HG03520 (cell line): ENCODE results near the gene CAMTA1.

Experiments
- ATAC-seq: cut with Tn5 transposase; IDR thresholded peaks from one replicate; pipeline ENCODE4 v1.9.1; 2021; ENCODE audit warnings: mild to moderate bottlenecking, moderate library complexity; ENCODE audit not compliant: unreplicated experiment

The CAMTA1 gene

DNA sequence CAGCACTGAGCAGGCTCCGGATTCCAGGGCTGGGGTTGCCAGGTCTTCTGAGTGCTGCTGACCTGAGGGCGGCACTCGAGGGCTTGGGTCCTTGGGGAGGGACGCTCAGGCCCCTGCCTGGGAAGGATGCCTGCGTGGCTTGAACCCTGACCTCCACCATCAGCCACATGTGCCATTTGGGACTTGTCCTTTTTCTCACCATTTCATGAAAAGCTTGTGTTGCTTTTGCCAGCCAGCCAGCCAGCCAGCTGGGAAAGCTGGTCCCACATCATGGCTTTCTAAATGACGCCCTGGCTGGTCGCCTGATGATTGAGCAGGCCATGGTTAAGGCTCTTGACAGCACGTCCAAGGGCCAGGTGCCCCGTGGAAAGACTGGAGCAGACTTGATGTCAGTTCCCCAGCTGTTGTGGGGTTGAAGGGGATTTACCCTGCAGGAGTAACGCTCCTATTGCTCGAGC is 168.7 kb downstream of the CAMTA1 start:
- no peak for ATAC-seq

DNA sequence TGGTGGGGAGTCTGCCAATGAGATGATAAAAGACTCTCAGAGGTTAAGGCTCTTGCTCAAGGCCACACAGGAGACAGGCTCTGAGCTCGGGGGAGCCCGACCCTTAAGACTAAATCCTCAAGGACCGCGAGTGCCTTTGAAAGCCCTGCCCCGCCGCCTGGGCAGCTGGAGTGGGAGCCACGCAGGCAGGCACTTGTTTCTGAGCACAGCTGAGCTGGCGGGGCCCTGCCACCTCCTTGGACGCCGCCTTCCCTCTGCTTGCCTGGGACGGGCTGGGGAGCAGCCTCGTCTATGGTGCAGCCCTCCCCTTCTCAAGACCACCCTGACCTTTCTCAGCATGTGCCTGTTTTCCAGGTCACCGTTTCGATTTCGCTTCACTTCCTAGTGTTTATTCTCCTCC is 169.3 kb downstream of the CAMTA1 start:
- no peak for ATAC-seq

DNA sequence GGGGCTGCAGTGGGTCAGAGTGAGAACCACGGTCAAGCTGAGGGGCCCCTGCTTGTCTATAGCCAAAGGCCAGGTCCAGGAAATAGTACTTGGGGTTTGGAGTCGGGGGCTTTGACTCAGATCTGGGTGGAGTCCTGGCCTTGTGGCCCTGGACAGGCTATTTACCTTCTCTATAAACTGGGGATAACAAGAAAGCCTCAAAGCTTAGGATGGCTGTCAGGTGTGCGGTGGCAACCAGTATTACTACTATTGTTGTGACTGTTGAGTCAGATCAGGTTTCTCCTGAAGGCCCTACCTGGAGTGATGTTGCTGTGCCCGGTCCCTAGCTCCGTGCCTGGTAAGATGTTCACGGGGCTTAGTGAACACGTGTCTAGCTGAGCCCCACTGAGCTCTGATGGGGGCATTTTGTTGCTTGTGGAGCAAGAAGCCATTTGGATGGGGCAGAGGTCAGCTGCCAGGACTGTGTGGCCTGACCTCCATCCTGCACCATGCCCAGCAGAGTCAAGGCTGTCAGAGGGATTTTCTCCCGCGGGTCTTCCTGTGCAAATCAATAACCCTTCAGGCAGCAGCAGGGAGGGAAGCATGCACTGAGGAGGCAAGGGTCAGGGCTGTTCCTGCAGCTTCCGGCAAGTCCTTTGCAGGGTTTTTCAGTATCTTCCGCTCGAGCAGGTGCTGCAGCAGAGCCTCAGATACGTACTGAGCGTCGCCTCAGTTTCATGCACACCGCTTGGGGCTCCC is 170.3 kb downstream of the CAMTA1 start:
- no peak for ATAC-seq

DNA sequence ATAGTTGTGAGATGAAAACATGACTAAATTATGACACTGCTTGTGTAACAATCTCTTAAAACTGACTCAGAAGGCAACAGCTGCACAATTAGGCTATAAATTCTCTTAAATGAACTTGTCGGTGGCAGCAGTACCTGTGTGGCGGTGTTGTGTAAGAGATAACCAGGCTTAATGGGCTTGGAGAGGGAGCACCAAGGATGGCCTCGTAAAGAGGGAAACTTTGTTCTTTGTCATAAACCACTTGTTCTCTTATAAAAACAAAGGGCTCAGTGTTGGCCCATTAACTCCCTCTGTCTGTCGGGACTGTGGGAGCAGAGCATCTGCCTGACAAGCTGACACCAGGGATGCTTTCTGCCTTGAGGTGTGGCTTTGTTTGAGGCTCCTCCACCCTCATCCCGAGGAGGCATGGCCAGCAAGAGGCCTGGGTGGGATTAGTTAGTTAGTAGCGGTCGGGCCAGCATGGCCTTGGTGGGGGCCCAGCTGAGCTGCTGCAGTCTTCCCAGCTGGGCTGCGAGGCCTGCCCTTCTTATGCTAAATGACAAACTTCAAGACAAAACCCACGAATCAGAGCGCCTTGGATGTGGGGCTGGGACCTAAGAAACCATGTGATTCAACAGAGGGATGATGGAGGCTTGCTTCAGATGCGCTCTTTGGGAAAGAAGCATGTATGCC is 171.4 kb downstream of the CAMTA1 start:
- ATAC-seq, result no peak

DNA sequence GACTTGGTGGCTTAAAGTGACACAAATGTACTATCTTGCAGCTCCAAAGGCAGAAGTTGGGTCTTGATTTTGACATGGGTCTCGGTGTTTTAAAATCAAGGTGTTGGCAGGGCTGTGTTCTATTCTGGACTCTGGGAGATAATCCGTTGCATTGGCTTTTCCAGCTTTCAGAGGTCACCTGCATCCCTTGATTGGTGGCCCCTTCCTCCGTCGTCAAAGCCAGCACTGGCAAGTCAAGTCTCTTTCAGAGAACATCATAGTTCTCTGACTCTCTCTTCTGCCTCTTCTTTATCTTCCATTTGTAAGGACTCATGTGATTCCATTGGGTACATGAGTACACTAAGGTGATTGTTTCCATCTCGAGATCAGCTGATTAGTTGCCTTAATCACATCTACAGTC is 172.1 kb downstream of the CAMTA1 start:
- no peak for ATAC-seq

DNA sequence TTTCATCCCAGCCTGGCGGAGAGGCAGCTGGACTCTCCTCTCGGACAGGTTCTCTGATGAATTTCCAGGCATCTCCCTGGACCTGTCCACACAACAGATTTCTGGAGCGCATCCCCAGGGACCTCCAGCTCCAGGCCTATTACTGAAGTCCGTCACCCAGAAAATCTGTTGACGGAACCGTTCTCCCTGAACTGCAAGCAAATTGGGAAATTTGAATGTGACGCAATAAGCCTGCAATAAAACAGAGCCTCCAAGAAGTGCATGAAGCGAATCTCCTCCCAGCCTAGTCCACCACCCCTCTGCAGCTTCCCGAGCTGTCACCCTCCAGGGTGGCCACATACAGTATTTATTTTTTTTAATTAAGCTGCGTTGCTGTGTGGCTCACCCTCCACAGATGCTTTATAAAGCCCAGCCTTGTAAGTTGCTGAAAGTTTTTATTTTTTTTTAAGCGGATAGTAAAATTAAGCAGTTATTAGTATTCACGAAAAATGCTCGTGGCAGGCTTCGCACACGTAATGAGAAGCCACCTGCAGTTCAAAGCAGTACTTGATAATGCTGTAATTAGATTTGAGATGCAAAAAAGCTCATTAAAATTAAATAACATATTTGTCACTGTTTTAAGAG is 173.3 kb downstream of the CAMTA1 start:
- no peak for ATAC-seq

DNA sequence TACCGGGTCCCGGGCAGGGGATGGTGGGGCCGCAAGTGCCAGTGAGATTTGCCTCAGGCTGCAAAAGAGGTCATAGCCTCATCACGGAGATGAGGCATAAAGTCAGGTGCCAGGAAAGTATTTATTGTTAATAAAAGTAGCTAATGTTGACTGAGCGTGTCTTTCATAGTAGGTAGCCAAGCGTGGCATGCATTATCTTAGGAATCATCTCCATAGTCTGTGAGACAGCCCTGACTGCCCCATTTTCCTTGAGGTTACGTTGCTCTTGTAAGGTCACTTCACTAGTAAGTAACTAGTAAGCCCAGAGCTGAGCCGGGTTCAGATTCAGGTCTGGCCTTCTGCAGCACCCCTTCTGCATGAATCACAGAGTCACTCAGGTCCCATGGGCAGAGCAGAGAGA is 174.2 kb downstream of the CAMTA1 start:
- no peak for ATAC-seq

DNA sequence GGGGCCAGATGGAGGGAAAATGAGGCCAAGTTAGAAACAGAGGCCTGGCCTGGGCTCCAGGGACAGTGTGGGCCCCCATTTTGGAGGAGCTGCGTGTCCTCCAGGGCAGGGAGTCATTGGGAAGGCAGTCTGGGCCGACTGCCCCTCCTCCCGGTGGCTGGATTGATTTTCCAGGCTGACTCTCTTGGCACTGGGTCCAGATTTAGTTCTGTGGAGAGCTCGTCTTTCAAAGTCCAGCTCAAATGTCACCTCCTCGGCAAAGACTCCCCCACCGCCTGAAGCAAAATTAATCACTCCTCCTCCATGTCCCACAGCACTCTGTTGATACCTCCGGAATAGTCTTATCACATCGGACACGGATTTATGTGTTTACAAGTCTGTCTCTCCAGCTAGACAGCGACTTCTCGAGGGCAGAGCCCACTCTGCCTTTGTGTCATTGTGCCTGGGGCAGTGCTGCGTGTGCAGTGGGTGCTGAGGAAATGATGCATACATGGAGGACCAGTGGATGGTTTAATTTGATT is 175.1 kb downstream of the CAMTA1 start:
- no peak for ATAC-seq

DNA sequence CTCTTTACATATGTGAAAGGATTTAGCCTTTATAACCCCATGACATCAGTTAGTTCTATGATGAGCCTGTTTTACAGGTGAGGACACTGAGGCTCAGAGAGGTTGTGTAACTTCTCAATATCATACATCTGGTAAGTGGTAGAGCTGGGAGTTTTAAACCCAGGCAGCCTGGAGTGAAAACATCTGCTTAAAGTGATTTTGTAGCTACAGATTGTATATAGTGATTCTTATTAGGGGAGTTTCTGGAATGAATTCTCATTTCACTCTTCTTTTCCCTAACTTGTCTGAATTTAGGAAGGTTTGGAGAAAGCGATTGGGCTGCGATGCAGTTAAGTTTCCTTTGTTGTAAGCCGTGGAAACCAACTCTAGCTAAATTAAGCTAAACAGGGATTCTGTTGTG is 175.6 kb downstream of the CAMTA1 start:
- ATAC-seq, result no peak

DNA sequence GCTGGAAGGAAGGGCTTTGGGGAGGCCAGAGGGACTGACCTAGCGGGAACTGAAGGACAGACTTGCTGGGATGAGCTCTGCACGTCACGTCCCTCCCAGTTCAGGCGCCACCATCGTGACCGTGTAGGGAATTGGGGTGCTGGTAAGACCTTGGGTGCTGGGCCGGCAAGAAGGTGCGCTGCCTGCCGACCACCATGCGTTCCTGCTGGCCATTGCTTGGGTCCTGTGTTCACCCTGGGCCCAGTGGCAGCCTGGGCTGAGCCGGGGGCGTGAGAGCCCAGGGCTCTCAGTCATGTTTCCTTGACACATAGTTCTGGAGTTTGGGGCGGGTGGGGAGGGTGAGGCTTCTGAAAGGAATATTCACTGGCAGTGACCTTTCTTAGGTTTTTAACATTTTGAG is 176.0 kb downstream of the CAMTA1 start:
- ATAC-seq, result no peak

DNA sequence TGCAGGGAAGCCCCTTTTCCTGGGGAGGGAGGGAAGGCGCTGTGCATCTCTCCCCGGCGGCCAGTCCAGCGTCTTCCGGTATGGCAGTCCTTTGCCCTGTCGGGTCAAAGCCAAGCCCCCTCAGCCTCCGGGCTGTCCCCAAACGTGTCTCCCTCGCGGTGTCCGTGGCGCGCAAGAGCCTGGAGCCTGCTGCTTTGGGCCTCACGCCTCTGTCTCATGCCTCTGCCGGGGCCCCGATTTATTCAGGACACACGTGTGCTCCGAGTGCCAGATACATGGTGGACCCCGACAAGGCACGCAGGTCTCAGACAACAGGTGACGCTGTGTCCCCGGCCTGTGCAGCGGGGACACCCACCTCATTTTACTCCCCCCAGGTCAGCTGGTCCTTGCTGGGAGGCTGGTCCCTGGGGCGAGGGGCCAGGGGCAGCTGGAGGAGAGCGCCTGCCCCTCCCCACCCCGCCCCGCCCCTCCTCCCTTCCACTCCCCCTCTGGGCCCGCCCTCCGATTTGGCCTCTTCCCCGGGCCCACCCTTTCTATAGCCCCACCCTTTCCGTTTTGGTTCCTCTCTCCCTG is 176.7 kb downstream of the CAMTA1 start:
- ATAC-seq, result no peak

DNA sequence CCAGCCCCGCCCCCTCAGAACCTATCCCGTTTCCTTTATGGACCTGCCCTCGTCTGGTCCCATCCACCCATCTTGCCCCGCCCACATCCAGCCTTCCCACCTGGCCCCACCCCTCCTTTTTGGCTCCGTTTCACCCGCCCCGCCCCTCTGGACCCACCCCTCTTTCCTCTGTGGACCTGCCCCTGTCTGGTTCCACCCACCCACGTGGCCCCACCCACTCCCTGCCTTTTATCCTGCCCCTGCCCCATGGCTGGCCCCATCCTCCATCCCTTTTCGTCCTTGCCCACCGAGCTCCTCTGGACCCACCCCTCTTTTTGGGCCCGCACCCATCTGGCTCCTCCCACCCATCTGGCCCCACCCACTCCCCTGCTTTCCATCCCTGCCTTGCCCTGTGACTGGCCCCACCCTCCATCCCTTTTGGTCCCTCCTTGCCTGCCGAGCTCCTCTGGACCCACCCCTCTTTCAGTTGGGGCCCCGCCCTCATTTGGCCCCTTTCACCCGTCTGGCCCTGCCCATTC is 177.3 kb downstream of the CAMTA1 start:
- ATAC-seq, result no peak

DNA sequence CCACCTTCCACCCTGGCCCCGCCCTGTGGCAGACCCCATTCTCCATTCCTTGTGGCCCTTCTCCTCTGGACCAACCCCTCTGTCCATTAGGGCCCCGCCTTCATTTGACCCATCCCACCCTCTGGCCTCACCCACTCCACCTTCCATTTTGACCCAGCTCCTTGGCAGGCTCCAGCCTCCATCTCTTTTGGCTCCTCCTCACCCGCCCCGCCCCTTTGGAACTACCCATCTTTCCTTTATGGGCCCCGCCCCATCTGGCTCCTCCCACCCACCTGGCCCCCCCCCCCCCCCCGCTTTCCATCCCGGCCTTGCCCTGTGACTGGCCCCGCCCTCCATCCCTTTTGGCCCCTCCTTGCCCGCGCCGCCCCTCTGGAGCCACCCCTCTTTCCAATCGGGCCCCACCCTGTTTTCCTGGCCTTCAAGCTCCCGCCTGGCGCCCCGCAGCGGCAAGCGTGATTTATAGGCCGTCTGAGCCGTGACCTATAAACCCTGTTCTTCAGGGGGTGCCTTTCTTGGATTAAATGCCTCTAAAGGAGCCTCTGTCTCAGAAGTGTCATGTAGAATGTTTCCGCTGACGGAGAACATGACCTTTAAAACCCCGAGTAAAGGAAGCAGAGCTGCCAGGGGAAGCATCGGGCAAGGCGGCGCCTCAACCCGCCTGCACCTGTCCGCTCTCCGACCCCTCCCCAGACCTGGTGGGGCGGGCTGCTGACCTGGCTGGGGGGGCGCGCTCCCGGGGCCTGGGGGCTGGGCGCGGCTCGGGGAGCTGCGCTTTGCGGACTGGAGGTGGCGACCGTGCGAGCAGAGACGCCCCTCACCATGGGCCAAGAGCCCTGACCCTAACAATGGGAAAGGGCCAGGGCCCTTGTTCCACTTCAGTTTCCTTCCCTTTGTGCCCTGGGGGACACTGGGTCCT is 178.0 kb downstream of the CAMTA1 start:
- no peak for ATAC-seq

DNA sequence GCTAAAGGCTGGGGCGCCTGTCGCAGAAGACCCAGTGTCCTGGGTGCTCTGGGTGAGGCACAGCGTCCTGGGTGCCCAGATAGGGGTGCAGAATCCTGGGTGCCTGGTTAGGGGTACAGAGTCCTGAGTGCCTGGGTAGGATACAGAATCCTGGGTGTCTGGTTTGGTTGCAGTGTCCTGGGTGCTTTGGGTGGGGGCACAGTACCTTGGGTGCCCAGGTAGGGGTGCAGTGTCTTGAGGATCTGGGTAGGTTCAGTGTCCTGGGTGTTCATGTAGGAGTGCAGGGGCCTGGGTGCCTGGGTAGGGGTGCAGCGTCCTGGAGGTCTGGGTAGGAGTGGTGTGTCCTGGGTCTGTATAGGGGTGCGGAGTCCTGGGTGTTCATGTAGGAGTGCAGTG is 178.7 kb downstream of the CAMTA1 start:
- no peak for ATAC-seq

DNA sequence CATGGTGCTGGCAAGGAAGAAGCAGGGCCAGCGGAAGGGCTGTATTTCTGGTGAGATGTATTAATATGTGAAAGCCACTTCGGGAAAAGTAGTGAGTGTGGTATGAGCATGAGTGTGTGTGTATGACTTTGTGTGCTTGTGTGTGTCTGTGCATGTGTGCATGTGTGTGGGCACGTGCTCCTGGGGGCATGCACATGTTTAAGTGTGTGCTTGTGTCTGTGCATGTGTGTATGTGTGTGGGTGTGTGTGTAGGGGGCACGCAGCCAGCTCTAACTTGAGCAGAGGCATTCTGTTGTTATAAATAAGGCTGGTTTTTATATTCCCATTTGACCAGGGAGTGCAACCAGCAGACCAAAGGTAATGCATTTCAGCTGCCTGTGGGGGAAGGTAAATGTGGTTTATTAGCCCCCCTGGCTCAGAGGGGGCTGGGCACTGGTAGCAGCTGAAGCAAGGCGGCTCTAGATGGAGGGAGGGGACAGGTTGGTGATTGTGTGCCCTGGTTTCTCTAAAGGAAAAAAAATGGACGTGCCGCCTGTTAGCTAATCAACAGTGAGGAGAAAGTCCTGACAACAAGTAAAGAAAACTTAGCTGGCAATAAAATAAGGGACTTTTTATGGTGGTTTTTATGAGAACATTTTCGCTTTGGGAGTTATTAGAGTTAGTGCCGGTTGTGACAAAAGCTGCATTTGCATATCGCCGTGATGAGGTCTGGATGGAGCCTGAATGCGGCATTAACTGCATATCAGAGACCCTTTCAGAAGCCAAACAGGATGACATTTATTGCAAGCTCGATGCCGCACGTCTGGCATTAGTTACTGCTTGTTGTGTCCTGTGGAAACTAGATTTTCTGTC is 180.1 kb downstream of the CAMTA1 start:
- no peak for ATAC-seq

DNA sequence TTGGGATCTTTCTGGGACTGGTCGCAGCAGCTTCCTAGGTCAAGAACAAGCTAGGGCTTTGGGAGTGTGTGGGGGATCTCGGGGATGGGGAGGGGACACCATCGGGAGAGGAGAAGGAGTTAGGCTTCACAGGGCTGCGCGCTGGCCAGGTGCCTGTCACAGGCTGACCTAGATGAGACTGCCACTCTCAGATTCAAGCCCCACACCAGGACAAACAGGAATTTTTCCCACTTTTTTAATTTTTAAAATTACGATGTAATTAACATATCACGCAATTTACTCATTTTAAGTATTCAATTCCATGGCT is 180.6 kb downstream of the CAMTA1 start:
- ATAC-seq, result no peak

DNA sequence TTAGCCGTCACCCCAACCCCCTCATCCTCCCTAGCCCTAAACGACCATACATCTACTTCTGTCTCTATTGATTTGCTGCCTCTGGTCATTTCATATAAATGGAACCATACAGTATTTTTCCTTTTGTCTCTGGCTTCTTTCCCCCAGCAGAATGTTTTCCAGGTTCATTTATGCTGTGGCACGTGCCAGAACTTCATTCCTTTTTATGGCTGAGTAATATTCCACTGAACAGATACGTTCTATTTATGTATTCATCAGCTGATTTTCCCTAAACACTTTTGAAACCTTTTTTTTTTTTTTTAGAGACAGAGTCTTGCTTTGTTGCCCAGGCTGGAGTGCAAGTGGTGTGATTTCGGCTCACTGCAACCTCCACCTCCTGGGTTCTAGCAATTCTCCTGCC is 181.1 kb downstream of the CAMTA1 start:
- no peak for ATAC-seq

DNA sequence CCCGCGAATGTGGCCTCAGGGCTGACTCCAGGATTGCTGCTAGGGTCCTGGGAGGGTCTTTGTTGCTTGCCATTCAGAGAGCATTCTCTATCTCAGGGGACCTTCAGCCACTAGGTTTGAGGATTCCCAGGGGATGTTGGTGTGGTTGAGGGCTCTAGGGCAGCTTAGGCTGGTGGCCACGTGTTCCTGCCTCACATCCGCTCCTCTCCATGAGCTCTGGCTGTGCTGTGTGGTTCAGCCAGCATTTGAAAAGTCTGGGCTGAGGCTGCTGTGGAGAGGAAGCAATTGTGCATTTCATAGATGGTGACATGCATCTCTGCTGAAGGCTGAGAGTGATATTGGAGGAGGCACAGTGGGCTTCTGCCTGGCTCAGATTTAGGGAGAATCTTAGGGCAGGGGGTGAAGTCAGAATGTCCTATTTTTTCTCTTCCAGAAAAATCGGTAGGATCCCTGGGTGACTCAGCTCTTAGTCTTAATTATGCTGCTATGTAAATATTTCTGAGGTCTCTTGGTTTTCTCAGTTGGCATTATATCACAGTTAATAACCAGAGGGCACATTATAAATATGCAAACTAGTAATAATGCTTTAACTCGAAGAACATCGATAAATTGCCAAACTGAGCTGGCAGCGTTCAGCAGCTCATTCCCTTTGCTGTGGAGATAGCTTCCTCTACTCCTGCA is 182.3 kb downstream of the CAMTA1 start:
- ATAC-seq, result no peak

DNA sequence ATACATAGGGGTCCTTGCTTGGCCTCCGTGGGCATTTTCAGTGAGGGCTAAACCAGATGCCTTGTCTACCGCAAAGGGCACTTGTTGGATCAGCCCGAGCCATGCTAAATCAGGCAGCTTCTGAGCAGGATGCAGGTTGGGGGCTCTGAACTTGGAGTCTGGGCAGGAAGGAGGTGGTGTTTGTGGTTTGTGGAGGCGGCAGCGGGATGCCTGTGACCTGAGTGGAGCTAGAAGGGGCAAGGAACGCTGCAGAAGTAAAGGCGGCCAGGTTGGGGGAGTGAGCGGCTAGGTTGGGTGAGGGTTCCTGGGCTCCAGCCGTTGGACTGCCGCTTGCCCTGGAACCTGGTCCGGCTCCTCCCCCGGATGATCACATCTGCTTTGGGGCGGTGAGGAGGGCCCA is 183.9 kb downstream of the CAMTA1 start:
- ATAC-seq, result no peak
